K562 (cell line): Measurements from ENCODE around the gene GLI1. TPM values are rescaled to one million over a fixed set of nuclear protein-coding genes. Genes with fewer than 3 reads are reported as not detected.

Source experiments
- BCLAF1 ChIP-seq, 2 experiments: fragments of 450-650 bp in 1 of 2; IDR thresholded peaks; 2 replicates each; pipeline ENCODE4 v1.6.1; 2011 to 2017; ENCODE audit warnings: low read depth in 2 of 2, antibody characterized with exemption in 1 of 2, borderline replicate concordance in 1 of 2, low read length in 1 of 2, mild to moderate bottlenecking in 1 of 2, mixed read lengths in 1 of 2; ENCODE audit not compliant: control insufficient read depth in 1 of 2
- HDAC6 ChIP-seq: IDR thresholded peaks from 2 replicates; pipeline ENCODE4 v1.6.1; 2012; ENCODE audit warnings: low read depth, mild to moderate bottlenecking, control low read depth, inconsistent platforms, low read length, moderate library complexity
- KLF10 ChIP-seq: fragments of 250-450 bp; sonication (Bioruptor Pico); IDR thresholded peaks from 2 replicates; pipeline ENCODE4 v1.6.1; 2021; ENCODE audit warnings: matching md5 sums
- MNT ChIP-seq, 2 experiments: fragments of 450-650 bp; conservative IDR thresholded peaks; 2 replicates each; pipeline ENCODE4 v1.6.1; 2017; ENCODE audit warnings: mild to moderate bottlenecking in 2 of 2, moderate library complexity in 2 of 2
- POLR2A ChIP-seq: fragments of 450-650 bp; conservative IDR thresholded peaks from 2 replicates; pipeline ENCODE4 v1.6.1; 2016
- POLR2AphosphoS5 ChIP-seq: IDR thresholded peaks from 2 replicates; pipeline ENCODE4 v1.6.1; 2011; ENCODE audit warnings: mild to moderate bottlenecking, low read depth, low read length, moderate library complexity; ENCODE audit not compliant: control insufficient read depth, insufficient read depth
- POLR2G ChIP-seq: fragments of 200-400 bp; formaldehyde crosslinking; IDR thresholded peaks from 2 replicates; pipeline ENCODE4 v1.6.1; 2017; ENCODE audit warnings: low read depth, mild to moderate bottlenecking, antibody characterized with exemption, low read length, moderate library complexity
- PRDM10 ChIP-seq: fragments of 450-650 bp; IDR thresholded peaks from 2 replicates; pipeline ENCODE4 v1.6.1; 2018; ENCODE audit not compliant: partially characterized antibody
- PREB ChIP-seq: sonication (generic); formaldehyde crosslinking; IDR thresholded peaks from 2 replicates; pipeline ENCODE4 v1.8.1; 2023; ENCODE audit warnings: mild to moderate bottlenecking, missing genetic modification reagents
- TEAD4 ChIP-seq, 2 experiments: sonication (generic) in 1 of 2; formaldehyde crosslinking in 1 of 2; IDR thresholded peaks; 2 replicates each; pipeline versions ENCODE4 v1.6.1 to v1.8.0; 2012 to 2022; ENCODE audit warnings: borderline replicate concordance in 1 of 2, inconsistent platforms in 1 of 2, low read length in 1 of 2, mild to moderate bottlenecking in 1 of 2, missing genetic modification reagents in 1 of 2
- XRCC4 ChIP-seq: IDR thresholded peaks from one replicate; pipeline ENCODE4 v1.6.1; 2011; ENCODE audit not compliant: insufficient read depth, insufficient read length; ENCODE audit errors: extremely low read depth
- ZBTB9 ChIP-seq: fragments of 450-650 bp; formaldehyde crosslinking; IDR thresholded peaks from 2 replicates; pipeline ENCODE4 v1.4.0; 2020; ENCODE audit warnings: mild to moderate bottlenecking, moderate library complexity
- ZNF263 ChIP-seq: sonication (generic); formaldehyde crosslinking; IDR thresholded peaks from 2 replicates; pipeline ENCODE4 v1.8.0; 2022; ENCODE audit warnings: mild to moderate bottlenecking, missing genetic modification reagents, borderline replicate concordance
- ZNF780A ChIP-seq: fragments of 250-450 bp; sonication (Bioruptor Pico); IDR thresholded peaks from 2 replicates; pipeline ENCODE4 v1.5.0; 2021; ENCODE audit warnings: mild to moderate bottlenecking
- polyA plus RNA-seq, 8 experiments: library from polyadenylated mRNA; depleted of rRNA in 4 of 8; stranded (reverse) in 5 of 8; unstranded in 3 of 8; fragments of >200 nt; fragmentation: Nextera tagmentation in 2 of 8; fragmentation: Illumina TruSeq in 1 of 8; extraction: Ambion mirVana in 2 of 8; extraction: Trizol in 1 of 8; gene quantifications; 2 replicates each; pipeline versions ENCODE4 v1.2.1 to v1.2.3, GENCODE V29; 2011 to 2014; ENCODE audit warnings: inconsistent platforms in 1 of 8, missing spikeins in 1 of 8
- total RNA-seq, 7 experiments: library from RNA; depleted of rRNA in 6 of 7; stranded (reverse); fragments of >200 nt in 6 of 7; fragmentation: Illumina TruSeq in 2 of 7; extraction: Trizol in 2 of 7; gene quantifications; 2 replicates each; pipeline versions ENCODE4 v1.2.1 to v1.2.3, GENCODE V29; 2011 to 2021; ENCODE audit warnings: low replicate concordance in 1 of 7

The GLI1 gene
- total and polyA plus RNA-seq, 9 of the 15 experiments (the other 6 are each of a cell fraction or from before 2014, with no cell fraction given) = 0.24 to 3.7 (median 0.61) TPM

GRCh38 chr12:57517187-57517586 is 57.6 kb downstream of the GLI1 start (continued):
- TF ChIP-seq XRCC4 (no peak), POLR2A (0 out of 2 replicates have a peak, but pooled peaks have one; percentile 12), POLR2G (0 out of 2 replicates have a peak, but pooled peaks have one; percentile 6), POLR2AphosphoS5 (peak; percentile 64), ZBTB9 (CRISPR knock-in tag) (0 out of 2 replicates have a peak, but pooled peaks have one; percentile 18), MNT (conservative IDR thresholded peaks at IDR 0.05) (0 out of 4 replicates have a peak, but pooled peaks of 1 of the 2 experiments have one; percentile 14), PREB (no peak), ZNF263 (0 out of 2 replicates have a peak, but pooled peaks have one; percentile 2), HDAC6 (no peak), TEAD4 (IDR thresholded peaks at IDR 0.05; ENCODE audit: low read length) (peak; percentile 6; the same call in 1 of the 2 replicates), TEAD4 (CRISPR knock-in tag; IDR thresholded peaks at IDR 0.05; ENCODE audit: borderline replicate concordance) (no peak), KLF10 (CRISPR knock-in tag) (0 out of 2 replicates have a peak, but pooled peaks have one; percentile 63), ZNF780A (CRISPR knock-in tag) (0 out of 2 replicates have a peak, but pooled peaks have one; percentile 22), BCLAF1 (IDR thresholded peaks at IDR 0.05; ENCODE audit: borderline replicate concordance in 1 of 2, control insufficient read depth in 1 of 2, low read depth in 2 of 2, low read length in 1 of 2) (no peak), PRDM10 (peak; percentile 15)
